Amygdala (tissue), 56 donors: ENCODE results near the gene EXD3.
A peak's percentile ranks its signal among the peaks of the same experiment; 100 is the strongest.
"Not testable (repeated sequence)": the region's sequence is repeated elsewhere in the genome, so short reads cannot be mapped to it uniquely, and the experiment has no call there.

Experiments
- DNase-seq, 56 donors: peaks; one replicate each; lab custom pipeline; 2025; lab: John Stamatoyannopoulos, UW

Gene EXD3

DNA sequence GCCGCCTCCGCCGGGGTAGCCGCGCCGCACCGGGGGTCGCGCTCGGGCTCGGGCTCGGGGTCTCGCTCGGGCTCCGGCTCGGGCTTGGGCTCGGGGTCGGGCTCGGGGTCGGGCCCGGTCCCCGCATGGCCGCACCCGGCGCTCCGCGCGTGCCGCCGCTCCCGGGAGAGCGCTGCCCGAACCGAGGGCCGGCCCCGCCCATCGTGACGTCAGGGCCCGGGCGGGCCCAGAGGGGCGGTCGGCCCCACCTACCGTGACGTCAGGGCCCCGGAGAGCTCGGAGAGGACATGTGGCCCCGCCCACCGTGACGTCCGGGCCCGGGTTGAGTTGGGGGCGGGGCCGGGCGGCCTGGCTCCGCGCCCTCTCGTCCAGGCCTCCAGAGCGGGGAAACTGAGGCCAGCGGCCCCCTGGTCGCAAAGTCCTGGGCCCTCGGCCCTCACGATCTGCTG lies 36.2 kb upstream of the EXD3 start, which contains the start of gene NSMF:
Gene NSMF (minus strand): TSS at position 183 of the 449 bp plus-strand sequence. CDS start 232 bp downstream, outside the sequence.
- peak in 55 of 56 donors; percentile 30 to 97 (median 85) for DNase-seq

DNA sequence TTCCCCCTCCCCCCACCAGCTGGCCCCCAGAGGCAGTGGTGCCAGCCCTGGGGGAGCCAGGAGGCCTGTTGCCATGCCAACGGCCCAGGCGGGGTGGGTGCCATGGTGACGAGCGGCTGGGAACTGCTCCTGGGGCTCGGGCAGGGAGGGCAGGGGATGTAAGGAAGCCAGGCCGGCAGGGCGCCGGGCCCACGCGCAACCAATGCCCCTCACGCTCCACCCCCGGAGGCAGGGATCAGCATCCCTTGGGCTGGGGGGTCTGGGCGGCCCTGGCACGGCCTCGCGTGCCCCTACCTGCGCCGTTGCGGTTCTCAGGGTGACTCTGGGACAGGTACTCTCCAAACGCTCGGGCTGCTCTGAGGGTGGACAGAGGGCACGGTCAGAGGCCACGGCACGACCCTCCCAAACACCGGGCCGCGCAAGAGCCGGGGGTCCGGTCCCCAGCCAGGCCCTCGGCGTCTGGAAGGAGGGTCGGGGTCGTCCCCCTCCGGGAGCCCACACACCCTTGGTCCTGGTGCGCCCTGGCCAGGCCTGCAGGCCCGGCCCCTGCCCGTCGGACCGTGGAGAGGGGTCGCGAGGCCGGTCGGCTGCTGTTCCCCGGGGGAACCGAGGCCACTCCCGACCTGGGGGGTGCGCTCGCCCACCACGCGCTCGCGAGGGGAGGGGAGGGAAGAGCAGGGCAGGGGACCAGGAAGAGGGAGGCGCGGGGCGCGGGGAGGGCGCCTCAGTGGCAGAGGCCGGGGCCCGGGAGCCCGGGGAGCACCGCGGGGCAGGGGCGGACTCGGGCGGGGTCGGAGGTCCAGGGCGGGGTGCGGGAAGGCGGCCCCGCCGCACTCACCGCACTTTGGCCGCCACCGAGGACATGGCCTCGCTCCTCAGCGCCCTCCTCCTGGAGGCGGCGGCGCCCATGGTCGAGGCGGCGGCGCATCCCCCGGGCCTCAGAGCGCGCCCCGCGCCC lies 35.5 kb upstream of the EXD3 start:
- peak in 45 of 56 donors; percentile 23 to 87 (median 66) for DNase-seq

DNA sequence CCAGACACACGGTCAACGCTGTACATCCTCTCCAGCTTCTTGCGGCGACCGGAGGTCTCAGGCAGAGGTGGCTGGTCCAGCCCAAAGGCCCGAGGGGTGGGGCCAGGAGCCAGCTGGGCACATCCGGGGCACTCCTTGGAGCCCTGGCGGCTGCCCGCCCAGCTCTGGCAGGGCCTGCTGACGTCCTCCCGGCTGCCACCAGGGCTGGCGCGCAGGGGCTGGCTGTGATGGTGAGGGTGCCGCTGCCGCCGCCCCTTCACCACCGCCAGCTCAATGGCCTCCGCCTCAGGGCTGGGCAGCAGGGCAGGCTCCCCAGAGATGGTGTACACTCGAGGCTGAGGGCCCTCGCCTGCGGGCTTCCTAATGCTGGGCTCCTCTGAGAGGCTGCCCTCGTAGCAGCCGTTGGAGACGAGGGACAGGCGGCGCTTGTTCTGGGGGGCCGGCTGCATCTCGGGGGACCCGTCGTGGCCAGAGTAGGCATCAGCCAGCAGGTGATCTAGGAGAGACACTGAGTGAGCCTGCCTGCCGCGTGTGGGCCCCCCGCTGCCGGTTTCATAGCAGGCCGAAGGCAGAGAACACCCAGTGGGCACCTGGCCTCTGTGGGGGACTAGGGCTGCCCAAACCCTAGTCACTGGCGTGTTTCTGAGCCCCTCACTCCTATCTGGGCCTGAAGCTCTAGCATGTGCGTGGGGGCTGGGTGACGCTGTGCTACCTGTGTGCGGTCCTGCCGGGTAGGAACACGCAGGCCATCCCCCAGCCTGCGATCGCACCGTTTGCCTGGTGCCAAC lies 34.6 kb upstream of the EXD3 start:
- peak in 12 of 56 donors; percentile 14 to 63 (median 38) for DNase-seq

DNA sequence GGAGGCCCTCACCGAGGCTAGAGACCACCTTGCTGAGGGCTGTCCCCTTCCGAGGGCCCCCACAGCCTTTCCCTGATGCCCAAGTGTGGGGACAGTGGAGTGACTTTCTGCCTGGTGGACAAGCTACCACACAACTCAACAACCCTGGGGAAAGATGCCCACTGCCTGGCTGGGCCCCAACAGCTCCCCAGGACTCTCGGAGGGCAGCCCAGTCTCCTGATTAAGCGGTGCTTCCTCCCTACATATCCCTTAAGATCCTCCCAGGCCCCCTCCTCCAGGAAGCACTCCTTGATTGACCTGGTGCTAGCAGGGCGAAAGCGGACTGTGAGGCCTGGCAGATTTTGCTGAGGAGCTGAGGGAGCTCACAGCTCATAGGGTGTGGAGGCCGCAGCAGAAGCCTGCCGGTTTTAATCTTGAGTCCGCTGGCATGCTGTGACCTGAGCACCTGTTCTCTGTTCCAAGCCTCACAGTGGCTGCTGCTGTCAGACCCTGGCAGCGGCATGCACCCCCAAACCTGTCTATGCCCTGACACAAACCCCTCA lies 34.0 kb upstream of the EXD3 start:
- no peak for DNase-seq

DNA sequence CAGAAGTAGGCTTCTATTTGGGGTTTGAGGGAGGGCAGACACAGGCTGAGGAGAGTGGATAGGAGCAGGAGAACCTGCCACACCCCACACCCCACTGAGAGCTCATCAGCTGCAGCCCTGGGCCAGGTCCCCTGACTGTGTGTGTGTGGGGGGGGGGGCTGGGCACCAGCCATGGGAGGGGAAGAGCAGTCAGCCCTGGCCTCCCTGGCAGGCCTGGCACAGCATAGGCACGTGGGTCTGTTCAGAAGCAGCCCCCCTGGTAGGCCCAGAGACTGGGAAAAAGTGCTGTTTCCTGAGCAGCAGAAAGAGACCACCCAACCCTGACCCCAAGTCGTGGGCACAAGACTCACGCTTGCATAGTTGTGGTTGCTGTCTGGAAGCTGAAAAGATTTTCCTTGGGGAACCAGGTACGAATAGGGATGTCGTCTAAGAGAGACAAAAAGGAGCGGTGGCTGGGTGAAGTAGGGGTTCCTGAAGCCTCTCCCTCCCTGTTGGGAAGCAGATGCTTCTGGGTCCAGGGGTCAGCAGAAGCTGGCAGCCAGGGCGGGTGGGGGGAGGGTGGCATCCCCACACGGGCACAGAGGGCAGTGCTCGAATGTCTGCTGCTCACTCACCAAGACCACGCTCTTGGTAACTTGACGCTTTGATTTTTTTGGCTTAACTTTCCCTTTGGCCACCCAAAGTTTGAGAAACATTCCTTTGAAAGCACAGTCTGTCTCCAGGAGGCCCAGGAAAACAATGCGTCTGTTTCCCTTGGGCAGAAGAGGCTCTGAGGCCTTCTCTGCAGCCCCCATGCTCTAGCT lies 33.3 kb upstream of the EXD3 start:
- DNase-seq = no peak

DNA sequence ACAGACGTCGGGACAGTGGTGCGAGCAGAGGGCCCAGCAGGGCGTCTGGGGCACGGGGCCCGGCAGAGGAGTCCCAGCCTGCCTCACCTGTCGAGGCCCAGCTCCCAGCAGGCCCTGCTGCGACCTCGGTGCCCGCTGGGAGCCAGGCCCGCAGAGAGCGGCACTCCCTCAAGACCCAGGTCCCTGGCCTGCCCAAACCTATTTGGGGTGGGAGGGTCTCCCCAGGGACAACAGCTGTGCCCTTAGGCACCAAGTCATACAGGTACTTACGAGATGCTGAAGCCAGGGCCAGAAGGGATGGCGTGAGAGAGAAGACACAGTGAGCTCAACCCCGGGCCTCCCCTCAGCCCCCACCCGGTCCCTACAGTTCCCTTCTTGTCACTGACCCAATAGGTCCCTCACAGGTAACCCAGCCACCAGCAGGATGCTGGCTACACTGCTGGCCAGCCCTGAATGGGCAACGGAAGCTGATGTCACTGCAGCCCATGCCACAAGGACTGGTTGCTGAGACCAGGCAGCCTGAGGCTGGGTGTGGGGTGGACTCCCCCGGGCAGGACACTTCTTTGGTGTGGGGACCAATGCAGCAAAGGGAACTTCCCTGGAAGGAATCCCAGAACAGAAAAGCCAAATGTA lies 32.5 kb upstream of the EXD3 start:
- no peak for DNase-seq

DNA sequence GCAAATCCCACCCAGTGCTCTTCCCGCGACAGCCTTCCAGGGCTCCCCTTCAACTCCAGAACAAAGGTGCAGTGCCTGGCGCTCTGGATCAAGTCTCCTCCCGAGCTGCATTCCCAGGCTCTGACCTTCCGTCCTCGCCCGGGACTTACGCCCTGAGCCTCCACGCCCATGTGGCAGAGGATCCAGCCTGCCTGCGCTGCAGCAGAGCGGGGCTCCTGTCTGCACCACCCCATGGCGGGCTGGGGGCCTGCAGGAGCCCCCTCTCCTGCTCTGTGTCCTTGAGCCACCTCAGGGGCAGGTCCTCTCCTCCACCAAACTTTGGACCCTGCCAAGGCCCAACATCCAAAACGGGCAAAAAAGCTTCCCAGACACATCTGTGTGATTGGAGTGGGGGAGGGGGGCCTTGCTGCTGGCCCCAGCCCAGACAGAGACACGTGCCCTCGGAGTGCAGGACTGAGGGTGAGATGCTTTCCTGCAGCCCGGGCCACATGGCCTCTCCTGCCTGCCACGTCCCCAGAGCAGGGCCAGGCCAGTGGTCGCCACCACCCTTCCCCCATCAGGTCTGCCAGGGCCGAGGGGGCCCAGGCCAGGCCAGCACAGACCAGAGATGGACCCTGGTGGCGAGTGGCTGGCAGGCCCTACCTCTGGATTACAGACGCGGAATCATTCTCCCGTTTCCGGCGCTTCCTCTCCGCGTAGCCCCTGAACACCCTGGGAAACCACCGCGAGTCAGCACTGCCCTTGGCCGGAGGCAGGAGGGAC lies 31.8 kb upstream of the EXD3 start:
- DNase-seq = no peak

DNA sequence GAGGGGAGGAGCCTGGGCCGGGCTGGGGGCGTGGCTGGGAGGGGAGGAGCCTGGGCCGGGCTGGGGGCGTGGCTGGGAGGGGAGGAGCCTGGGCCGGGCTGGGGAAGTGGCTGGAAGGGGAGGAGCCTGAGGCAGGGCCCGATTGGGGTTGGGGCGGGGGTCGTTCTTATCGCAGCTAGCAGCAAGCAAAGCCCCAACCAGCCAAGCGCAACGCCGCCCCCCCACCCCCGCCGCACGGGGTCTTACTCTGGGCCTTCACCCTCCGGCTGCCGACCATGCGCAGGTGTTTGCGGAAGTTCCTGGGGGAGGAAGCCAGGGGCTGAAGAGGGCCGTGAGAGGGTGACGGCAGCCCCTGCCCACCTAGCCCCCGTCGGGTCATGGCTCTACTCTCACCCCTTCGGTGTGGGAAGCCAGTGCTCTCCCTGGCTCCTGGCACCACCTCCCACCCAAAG lies 31.2 kb upstream of the EXD3 start:
- DNase-seq = peak in 6 of 56 donors; percentile 18 to 71 (median 52)

DNA sequence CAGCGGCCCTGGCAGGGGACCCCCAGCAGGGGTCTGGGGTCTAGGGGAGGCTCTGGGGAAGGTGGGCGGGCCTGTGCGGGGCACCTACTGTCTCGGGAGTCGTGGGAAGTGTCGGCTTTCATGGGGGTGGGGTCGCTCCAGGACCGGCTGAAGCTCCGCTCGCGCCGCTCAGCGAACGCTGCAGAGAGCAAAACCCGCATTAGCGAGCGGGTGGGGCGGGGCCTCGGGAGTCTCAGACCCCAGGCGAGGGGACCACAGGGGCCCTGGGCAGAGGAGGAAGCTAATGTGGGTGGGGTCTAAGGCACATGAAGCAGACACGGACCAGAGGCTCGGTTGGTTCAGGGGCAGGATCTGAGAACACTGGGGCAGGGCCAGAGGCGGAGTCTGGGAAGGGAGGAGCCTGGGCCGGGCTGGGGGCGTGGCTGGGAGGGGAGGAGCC lies 30.7 kb upstream of the EXD3 start:
- DNase-seq = peak in 17 of 56 donors; percentile 5 to 76 (median 46)

DNA sequence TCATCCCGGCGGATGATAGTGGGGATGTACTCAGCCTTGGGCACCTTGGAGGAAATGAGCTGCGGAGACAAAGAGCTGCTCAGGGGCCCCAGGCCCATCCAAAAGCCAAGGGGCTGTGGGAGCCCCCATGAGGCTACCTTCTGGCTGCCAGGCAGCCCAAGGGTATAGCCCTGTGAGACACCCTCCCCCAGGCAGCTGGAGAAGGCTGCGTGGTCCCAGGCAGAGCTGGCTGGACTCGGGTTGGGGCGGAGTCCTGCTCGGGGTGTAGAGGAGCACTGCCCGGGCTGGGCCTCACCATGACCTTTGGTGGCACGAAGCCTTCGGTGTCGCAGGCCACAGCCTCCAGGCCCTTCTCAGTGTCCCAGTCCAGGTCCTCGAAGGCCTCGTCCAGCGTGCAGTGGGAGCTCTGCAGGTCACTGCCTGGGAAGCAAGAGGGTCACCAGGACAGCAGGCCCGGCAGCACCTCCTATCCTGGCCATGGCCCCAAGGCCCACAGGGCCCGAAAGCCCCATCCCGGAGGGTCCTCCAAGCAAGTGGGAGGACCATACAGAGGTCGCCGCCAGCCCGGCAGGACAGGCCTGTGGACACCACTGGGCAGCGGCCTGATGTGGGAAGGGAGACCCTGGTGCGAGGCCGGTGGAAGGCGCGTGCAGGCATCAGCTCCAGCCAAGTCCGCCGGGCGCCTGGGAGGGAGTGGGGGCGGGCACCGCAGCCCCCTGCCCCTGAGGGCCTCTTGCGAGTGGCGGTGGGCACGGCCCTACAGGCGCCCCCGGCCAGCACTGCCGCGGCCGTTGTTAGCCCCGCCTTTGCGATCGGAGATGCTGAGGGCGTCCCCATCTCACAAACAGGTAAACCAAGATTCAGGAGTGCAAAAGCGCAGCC lies 30.0 kb upstream of the EXD3 start:
- DNase-seq = no peak

DNA sequence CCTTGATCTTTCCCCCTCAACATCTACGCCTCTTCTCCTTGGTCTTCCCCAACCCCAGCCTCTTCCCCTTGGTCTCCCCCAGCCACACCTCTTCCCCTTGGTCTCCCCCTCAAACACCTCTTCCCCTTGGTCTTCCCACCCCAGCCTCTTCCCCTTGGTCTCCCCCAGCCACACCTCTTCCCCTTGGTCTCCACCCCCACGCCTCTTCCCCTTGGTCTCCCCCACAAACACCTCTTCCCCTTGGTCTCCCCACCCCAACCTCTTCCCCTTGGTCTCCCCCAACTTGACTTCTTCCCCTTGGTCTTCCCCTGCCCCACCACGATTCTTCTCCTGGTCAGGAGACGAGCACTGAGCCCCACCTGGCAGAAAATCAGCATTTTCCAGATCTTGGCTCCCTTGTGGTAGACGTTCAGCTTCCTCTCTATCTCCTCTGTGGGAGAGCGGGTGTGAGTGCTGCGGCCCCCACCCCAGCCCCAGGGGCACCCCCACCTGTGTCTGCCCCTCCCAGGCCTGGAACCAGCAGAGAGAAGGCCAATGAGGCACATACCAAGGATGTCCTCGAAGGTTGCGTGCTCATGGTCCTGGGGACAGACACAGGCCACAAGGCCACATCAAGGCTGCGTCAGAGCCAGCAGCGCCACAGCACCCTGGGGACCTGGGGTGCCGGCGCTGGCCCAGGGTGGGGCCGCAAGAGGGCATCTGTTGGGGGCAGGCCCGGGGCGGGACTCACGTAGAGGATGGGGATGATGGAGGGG lies 29.2 kb upstream of the EXD3 start:
- no peak for DNase-seq

DNA sequence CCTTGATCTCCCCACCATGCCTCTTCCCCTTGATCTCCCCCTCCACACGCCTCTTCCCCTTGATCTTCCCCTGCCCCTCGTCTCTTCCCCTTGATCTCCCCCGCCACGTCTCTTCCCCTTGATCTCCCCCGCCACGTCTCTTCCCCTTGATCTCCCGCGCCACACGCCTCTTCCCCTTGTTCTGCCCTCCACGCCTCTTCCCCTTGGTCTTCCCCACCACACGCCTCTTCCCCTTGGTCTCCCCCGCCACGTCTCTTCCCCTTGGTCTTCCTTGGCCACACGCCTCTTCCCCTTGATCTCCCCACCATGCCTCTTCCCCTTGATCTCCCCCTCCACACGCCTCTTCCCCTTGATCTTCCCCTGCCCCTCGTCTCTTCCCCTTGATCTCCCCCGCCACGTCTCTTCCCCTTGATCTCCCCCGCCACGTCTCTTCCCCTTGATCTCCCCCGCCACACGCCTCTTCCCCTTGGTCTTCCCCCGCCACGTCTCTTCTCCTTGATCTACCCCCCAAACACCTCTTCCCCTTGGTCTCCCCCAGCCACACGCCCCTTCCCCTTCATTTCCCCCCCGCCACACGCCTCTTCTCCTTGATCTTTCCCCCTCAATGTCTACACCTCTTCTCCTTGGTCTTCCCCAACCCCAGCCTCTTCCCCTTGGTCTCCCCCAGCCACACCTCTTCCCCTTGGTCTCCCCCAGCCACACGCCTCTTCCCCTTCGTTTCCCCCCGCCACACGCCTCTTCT lies 28.5 kb upstream of the EXD3 start:
- not testable (repeated sequence) for DNase-seq

DNA sequence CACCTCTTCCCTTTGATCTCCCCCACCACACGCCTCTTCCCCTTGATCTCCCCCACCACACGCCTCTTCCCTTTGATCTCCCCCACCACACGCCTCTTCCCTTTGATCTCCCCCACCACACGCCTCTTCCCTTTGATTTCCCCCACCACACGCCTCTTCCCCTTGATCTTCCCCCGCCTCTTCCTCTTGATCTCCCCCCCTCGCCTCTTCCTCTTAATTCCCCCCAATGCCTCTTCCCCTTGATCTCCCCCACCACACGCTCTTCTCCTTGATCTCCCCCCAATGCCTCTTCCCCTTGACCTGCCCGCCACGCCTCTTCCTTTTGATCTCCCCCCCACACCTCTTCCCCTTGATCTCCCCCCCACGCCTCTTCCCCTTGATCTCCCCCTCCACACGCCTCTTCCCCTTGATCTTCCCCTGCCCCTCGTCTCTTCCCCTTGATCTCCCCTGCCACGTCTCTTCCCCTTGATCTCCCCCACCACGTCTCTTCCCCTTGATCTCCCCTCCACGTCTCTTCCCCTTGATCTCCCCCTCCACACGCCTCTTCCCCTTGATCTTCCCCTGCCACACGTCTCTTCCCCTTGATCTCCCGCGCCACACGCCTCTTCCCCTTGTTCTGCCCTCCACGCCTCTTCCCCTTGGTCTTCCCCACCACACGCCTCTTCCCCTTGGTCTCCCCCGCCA lies 27.7 kb upstream of the EXD3 start:
- DNase-seq = not testable (repeated sequence)

DNA sequence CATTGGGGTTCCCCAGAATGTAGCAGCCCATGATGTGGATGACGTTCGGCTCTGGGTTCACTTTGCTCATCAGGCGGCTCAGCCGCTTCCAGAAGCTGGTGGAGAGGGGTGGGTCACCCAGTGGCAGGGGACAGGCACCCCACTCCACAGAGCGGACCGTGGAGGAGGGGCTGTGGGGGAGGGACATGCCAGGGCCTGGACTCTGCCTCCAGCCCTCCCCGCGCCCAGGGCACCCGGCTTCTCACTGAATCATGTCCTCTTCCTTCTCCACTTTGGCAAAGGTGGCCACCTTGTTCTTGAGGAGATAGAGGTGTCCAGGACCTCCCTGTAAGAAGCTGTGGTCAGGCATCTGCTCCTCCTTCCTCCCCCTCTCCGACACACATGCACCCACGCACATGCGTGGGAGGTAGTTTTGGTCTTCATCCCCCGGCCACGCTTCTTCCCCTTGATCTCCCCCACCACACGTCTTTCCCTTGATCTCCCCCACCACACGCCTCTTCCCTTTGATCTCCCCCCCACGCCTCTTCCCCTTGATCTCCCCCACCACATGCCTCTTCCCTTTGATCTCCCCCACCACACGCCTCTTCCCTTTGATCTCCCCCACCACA lies 27.1 kb upstream of the EXD3 start:
- no peak for DNase-seq
